ENCODE measurements around the gene DDX5. TPM values are rescaled to one million over a fixed set of nuclear protein-coding genes. Genes with fewer than 3 reads are reported as not detected.

The DDX5 gene
- total RNA-seq, 8 experiments from 2014 or later, result 340 to 1,038 (median 606) TPM

DNA sequence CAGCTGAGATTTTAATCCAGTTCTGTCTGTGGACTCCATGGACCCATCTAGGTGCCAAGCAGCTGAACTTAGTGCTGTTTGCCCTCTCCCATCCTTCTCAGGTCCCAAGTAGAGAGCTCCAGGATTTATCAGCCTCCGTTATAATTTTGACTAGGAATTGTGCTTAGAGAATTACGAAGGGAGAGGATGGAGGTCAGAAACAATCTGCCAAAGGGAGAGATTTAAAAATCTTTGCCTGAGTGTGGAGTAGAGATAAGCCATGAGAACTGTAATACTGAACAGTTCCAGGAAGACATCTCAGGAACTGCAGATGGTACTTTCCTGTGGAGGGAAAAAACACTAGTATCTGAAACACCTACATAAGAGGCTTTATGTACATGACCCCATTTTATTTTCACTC lies 27.7 kb upstream of the DDX5 start:
- Histone ChIP-seq H3K4me1 (replicated peaks in 1 of 2) (no peaks in the 10 kb centered on the region), H3K27ac (no peak overlapping the region), H3K4me3 (no peak overlapping the region)
- ATAC-seq (replicated peaks in 6 of 8), result no peak
- in situ Hi-C loops (cut with MboI; ENCODE audit: low pct_unique_long_range_greater_than_20kb in 2 of 9, low sequenced_read_pairs in 9 of 9, unreplicated experiment in 9 of 9), result no loop called here
- 20 to 100% (median 83%) methylated on average over 1 to 2 of the region's 2 CpGs; no CpG with 5 or more reads in 3 of the 10 experiments for WGBS, 10 experiments

DNA sequence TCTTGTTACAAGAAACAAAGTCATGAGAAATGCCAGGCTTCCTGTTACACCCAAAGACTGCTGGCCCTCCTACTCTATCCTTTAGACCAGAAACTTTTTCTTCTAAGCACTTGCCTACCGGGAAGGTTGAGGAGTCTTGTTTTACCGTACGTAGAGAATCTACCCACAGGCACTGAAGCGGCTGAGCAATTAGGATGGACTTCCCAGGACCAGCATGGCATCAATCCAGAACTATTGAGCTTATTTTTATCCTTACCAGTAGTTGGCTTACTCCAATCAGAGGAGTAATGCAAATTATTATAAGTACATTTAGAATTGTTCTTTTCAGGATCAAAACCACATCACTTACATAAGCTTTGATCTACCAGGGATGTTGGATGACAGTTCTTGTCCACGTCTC lies 26.3 kb upstream of the DDX5 start:
- H3K27ac ChIP-seq, result no peak overlapping the region
- 38 to 96% (median 78%) methylated on average over 1 to 4 of the region's 5 CpGs; no CpG with 5 or more reads in 3 of the 10 experiments for WGBS, 10 experiments

DNA sequence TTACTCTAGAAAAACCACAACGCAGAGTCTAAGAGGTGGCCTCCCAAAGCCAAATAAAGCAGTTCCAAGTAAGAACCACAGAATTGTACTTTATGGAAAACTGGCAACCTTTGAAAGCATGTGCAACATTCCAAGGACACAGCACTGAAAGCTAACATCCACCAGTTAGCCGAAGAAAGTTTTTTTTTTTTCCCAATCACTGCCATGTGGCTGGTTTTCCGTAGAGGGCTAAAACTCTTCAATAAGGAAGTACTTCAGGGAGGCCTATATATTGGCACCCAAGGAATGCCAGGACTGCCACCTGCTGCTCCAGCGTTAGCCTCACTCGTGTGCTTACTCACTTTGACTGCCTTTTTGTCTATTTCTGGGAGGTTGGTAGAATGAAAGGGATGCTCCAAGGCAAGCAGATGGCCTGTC lies 25.9 kb upstream of the DDX5 start:
- no peaks in the 10 kb centered on the region for H3K4me1 ChIP-seq (replicated peaks in 1 of 2)
- 13 to 100% (median 67%) methylated on average over 1 to 5 of the region's 5 CpGs; no CpG with 5 or more reads in 1 of the 10 experiments for WGBS, 10 experiments
- in situ Hi-C loops (cut with MboI; ENCODE audit: low pct_unique_long_range_greater_than_20kb in 2 of 9, low sequenced_read_pairs in 9 of 9, unreplicated experiment in 9 of 9), result no loop called here
- ATAC-seq (replicated peaks in 6 of 8), result peak in 3 of 8 experiments; percentile 12 to 30 (median 18)
- H3K4me3 ChIP-seq, result no peak overlapping the region
- no peak overlapping the region for H3K27ac ChIP-seq

More for the DNA sequence above, 26.3 kb upstream of the DDX5 start:
- peak in 2 of 8 experiments; percentile 11 to 13 for ATAC-seq (replicated peaks in 6 of 8)
- H3K4me3 ChIP-seq, result no peak overlapping the region
- in situ Hi-C loops (cut with MboI; ENCODE audit: low pct_unique_long_range_greater_than_20kb in 2 of 9, low sequenced_read_pairs in 9 of 9, unreplicated experiment in 9 of 9), result no loop called here
- H3K4me1 ChIP-seq (replicated peaks in 1 of 2), result no peaks in the 10 kb centered on the region

DNA sequence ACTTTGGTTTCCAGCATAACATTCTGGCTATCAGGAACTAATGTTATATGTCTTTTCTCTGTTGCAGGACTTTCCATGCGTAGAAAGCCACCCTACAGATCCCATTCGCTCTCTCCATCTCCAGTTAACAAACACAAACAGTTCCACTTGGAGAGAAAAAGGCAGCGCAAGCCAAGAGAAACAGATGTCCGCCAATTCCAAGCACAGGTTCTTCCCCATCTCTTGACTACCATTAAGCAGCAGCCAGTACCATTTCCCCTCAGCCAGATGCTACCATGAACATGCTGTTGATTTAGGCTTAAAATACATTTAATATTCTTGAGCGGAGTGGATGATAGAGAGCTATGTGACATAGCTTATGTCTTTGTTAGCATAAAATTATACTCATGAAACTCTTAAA lies 23.1 kb upstream of the DDX5 start:
- ATAC-seq (replicated peaks in 6 of 8), result no peak

DNA sequence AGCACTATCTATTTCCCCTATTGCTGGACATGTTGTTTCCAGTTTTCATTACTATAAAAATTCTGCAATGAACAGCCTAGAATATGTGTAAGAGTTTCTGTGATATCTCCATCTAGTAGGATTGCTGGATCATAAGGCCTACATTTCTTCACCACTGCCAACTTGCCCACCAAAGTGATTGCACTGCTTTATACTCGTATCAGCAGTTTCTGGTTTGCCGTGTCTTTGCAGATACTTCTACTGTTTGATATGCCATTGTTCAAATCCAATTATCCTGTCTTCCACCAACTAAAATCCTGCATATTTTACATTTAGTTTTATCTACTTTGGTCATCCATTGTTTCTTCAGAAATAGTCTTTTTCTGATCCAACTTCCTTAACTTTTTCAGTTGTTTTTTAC lies 21.8 kb upstream of the DDX5 start:
- Histone ChIP-seq H3K4me1 (replicated peaks in 1 of 2) (no peaks in the 10 kb centered on the region), H3K4me3 (no peak overlapping the region), H3K27ac (no peak overlapping the region)
- no peak for ATAC-seq (replicated peaks in 6 of 8)
- 80 to 100% (median 100%) methylated on average over 1 to 2 of the region's 2 CpGs; no CpG with 5 or more reads in 1 of the 10 experiments for WGBS, 10 experiments
- in situ Hi-C loops (cut with MboI; ENCODE audit: low pct_unique_long_range_greater_than_20kb in 2 of 9, low sequenced_read_pairs in 9 of 9, unreplicated experiment in 9 of 9), result no loop called here

More for the DNA sequence above, 23.1 kb upstream of the DDX5 start:
- 87 to 100% (median 100%) methylated on average over 1 to 5 of the region's 5 CpGs for WGBS, 10 experiments
- in situ Hi-C loops (cut with MboI; ENCODE audit: low pct_unique_long_range_greater_than_20kb in 2 of 9, low sequenced_read_pairs in 9 of 9, unreplicated experiment in 9 of 9), result no loop called here
- Histone ChIP-seq H3K4me3 (no peak overlapping the region), H3K4me1 (replicated peaks in 1 of 2) (no peaks in the 10 kb centered on the region), H3K27ac (no peak overlapping the region)

DNA sequence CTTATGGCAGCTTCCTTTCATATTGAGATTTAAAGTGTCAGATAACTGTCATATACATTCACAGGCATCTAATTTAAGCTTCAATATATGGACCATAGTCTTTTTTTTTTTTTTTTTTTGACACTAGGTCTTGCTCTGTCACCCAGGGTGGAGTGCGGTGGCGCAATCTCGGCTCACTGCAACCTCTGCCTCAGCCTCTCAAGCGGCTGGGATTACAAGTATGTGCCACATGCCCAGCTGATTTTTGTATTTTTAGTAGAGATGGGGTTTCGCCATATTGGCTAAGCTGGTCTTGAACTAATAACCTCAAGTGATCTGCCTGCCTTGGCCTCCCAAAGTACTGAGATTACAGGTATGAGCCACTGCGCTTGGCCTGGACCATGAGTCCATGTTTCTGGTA lies 14.3 kb upstream of the DDX5 start:
- Histone ChIP-seq H3K4me3 (no peak overlapping the region), H3K4me1 (replicated peaks in 1 of 2) (no peaks in the 10 kb centered on the region), H3K27ac (no peak overlapping the region)
- in situ Hi-C loops (cut with MboI; ENCODE audit: low pct_unique_long_range_greater_than_20kb in 2 of 9, low sequenced_read_pairs in 9 of 9, unreplicated experiment in 9 of 9), result no loop called here
- WGBS, 10 experiments, result 90 to 100% (median 98%) methylated on average over 1 to 6 of the region's 6 CpGs; no CpG with 5 or more reads in 4 of the 10 experiments
- ATAC-seq (replicated peaks in 6 of 8), result no peak

DNA sequence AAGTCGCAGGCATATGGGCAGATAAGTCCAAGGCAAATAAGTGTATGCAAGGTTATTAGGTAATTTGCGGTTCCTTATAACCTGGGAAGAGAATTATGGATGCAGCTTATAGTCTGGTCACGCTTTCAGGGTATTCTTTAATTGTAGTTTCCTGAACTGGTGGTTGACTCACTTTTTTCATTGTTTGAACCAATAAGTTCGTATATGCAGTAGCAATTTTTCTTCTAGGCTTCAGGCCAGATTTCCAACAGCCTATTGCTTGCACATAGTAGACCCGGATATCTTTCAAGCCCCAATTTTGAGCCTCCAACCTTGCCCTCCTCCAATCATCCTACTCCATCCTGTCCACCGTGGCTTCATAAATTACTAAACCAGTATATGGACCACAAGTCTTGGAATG lies 13.5 kb upstream of the DDX5 start:
- Histone ChIP-seq H3K4me1 (replicated peaks in 1 of 2) (no peaks in the 10 kb centered on the region), H3K4me3 (no peak overlapping the region), H3K27ac (no peak overlapping the region)
- 86 to 100% (median 97%) methylated on average over 3 to 6 of the region's 6 CpGs; no CpG with 5 or more reads in 1 of the 10 experiments for WGBS, 10 experiments
- ATAC-seq (replicated peaks in 6 of 8), result no peak
- in situ Hi-C loops (cut with MboI; ENCODE audit: low pct_unique_long_range_greater_than_20kb in 2 of 9, low sequenced_read_pairs in 9 of 9, unreplicated experiment in 9 of 9), result no loop called here

DNA sequence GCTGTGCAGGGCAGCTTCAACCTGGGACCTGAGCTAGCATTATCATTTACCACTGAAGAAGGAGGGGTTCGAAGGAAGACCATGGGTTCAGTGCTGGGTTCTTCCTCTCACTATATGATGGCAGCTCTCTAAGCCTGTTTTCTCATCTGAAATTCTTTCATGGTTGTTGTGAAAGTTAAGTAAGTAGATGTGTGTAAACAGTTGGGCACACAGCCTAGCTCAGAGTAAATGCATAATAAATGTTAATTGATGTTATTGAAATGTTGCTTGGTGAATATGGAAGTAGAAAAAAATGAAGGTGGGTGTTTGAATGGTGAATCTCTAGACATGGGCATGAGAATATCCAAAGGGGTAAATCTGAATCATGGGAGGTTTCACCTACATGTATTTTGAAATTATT lies 9.7 kb upstream of the DDX5 start:
- in situ Hi-C loops (cut with MboI; ENCODE audit: low pct_unique_long_range_greater_than_20kb in 2 of 9, low sequenced_read_pairs in 9 of 9, unreplicated experiment in 9 of 9), result no loop called here
- Histone ChIP-seq H3K4me3 (no peak overlapping the region), H3K4me1 (replicated peaks in 1 of 2) (no peaks in the 10 kb centered on the region), H3K27ac (no peak overlapping the region)
- ATAC-seq (replicated peaks in 6 of 8), result peak in 3 of 8 experiments; percentile 76 to 91 (median 79)
- 80 to 100% (median 100%) methylated on average over 1 of the region's 1 CpG; no CpG with 5 or more reads in 3 of the 10 experiments for WGBS, 10 experiments

DNA sequence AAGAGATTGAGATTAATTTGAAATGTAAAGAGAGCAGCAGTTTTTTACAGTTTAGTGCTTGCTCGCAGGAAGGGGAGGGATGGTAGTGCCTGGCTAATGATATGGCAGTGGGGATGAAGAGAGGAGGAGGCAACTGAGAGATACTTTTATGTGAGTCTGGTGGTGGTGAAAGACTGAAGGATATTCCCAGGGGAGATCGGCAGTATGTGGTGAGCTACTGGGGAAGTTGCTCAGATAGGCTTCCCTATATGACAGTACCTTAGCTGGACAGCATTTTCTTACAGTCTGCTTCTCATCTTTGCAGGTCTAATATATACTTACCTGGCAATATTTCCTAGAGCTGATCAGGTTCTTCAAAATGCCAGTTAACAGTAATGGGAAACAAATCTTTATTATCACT lies 9.3 kb upstream of the DDX5 start:
- no peaks in the 10 kb centered on the region for H3K4me1 ChIP-seq (replicated peaks in 1 of 2)
- peak in 3 of 8 experiments; percentile 27 to 38 (median 32) for ATAC-seq (replicated peaks in 6 of 8)
- in situ Hi-C loops (cut with MboI; ENCODE audit: low pct_unique_long_range_greater_than_20kb in 2 of 9, low sequenced_read_pairs in 9 of 9, unreplicated experiment in 9 of 9), result no loop called here
- H3K4me3 ChIP-seq, result no peak overlapping the region
- no peak overlapping the region for H3K27ac ChIP-seq
- 29 to 100% (median 82%) methylated on average over 1 to 2 of the region's 2 CpGs; no CpG with 5 or more reads in 2 of the 10 experiments for WGBS, 10 experiments

DNA sequence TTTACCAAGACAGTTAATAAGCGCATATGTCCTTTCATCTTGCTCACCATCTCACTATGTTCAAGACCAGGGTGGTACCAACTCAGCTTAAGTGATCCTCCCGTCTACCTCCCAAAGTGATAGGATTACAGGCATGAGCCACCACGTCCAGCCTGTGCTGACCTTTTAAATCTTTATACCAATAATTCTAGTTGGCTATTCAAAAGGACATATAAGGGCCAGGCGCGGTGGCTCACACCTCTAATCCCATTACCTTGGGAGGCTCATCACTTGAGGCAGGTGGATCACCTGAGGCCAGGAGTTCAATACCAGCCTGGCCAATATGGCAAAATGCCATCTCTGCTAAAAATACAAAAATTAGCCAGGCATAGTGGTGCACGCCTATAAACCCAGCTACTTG lies 3.1 kb upstream of the DDX5 start:
- in situ Hi-C loops (cut with MboI; ENCODE audit: low pct_unique_long_range_greater_than_20kb in 2 of 9, low sequenced_read_pairs in 9 of 9, unreplicated experiment in 9 of 9), result no loop called here
- Histone ChIP-seq H3K4me3 (no peak overlapping the region), H3K4me1 (replicated peaks in 1 of 2) (peaks cover 5 to 6% of the 10 kb centered on the region in 2 donors), H3K27ac (no peak overlapping the region)
- WGBS, 10 experiments, result 50 to 100% (median 100%) methylated on average over 2 to 6 of the region's 6 CpGs; no CpG with 5 or more reads in 1 of the 10 experiments
- no peak for ATAC-seq (replicated peaks in 6 of 8)

DNA sequence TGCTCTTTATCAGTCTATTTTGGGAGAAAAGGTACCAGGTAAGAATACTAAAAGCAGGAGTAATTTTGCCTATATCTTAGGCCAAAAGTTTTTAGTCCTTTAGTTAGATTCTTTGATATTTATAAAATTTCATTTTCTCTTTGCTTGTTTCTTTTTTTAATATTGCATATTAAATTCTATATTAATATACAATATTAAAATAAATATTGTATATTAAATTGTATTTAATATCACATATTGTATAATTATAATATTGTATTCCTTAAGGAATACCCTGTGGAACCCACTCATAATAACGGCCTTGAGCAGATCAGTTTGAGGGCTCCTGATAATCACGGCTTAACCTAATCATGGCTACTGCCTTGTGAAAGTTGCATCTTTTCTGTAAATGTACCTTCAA lies 2.6 kb upstream of the DDX5 start:
- Histone ChIP-seq H3K27ac (no peak overlapping the region), H3K4me1 (replicated peaks in 1 of 2) (peaks cover 10% of the 10 kb centered on the region in 2 donors), H3K4me3 (peak overlapping the region in 4 of 5 donors; percentile 79 to 91 (median 84))
- 50 to 100% (median 92%) methylated on average over 1 to 2 of the region's 2 CpGs; no CpG with 5 or more reads in 1 of the 10 experiments for WGBS, 10 experiments
- in situ Hi-C loops (cut with MboI; ENCODE audit: low pct_unique_long_range_greater_than_20kb in 2 of 9, low sequenced_read_pairs in 9 of 9, unreplicated experiment in 9 of 9), result no loop called here
- no peak for ATAC-seq (replicated peaks in 6 of 8)

DNA sequence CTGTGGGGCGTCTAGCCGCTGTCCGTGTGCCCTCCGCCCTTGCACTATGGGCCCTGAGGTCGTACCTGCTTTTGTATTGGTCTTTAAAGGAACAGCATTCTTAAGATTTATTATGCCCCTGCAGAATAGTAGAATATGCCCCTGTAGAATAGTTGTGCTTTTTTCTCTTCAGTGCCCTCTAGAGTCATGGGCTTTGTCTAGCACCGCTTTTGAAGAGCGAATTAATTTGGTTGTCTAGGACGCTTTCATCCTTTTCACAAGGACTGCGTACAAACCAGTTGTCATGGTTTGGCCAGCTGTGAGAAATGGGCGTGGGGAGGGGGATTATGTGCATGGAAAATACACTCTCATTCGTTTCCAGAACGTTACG lies 1.3 kb upstream of the DDX5 start:
- H3K27ac ChIP-seq, result peak overlapping the region; percentile 96 to 98
- H3K4me3 ChIP-seq, result peak overlapping the region; percentile 79 to 96 (median 88)
- ATAC-seq (replicated peaks in 6 of 8), result peak; percentile 10 to 40 (median 27)
- peaks cover 10 to 11% of the 10 kb centered on the region in 2 donors for H3K4me1 ChIP-seq (replicated peaks in 1 of 2)
- in situ Hi-C loops (cut with MboI; ENCODE audit: low pct_unique_long_range_greater_than_20kb in 2 of 9, low sequenced_read_pairs in 9 of 9, unreplicated experiment in 9 of 9), result no loop called here
- WGBS, 10 experiments, result 0% methylated on average over 1 to 8 of the region's 13 CpGs

DNA sequence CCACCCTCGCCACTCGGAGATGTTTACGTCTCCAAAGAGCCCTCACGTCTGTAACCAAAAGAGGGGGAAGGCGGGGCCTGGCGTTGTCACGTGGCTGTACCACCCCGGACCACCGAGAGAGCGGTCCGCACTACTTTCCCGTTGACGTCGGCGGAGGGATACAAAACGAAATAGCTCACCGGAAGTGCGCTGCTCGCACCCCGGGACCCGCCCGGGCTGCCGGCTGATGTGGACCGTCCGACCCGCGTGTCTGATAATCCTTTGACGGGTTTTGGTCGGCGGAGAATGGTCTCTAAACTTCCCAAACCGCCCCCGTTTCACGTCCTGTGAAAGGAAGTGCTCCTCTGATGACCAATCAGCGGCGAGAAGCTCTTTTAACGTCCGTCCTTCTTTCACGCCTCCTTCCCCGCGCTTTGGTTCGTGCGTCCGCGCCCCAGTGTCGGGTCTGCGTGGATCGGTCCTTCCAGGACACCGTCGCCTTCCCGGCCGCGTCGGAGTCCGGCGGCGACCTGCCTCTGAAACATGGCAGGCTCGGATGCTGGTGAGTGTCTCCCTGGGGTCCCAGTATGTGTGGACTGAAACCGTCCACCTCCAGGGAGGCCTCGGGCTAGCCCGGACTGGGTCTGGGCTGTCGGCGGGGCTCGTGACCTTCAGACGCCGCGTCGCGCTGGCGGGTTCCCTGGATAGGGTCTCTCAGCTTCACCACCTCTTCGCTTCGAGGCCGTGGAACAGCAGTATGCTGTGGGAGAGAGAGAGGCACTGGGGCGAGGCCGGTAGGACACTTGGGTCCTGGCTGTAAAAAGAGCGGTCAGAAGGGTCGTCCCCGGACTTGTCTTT lies 705 bp upstream of the DDX5 start, which contains the start of gene CEP95:
CEP95 (plus strand) TSS at position 402 of the 837 bp plus-strand sequence; CDS start at position 523, 121 bp downstream.
- 0% methylated on average over 3 to 7 of the region's 77 CpGs; no CpG with 5 or more reads in 6 of the 10 experiments for WGBS, 10 experiments
- Histone ChIP-seq H3K27ac (peak within 1 kb of the TSS; percentile 96 to 98), H3K4me1 (replicated peaks in 1 of 2) (peaks cover 10 to 11% of the 10 kb centered on the region in 2 donors), H3K4me3 (peak within 1 kb of the TSS; percentile 79 to 96 (median 88))
- in situ Hi-C loops (cut with MboI; ENCODE audit: low pct_unique_long_range_greater_than_20kb in 2 of 9, low sequenced_read_pairs in 9 of 9, unreplicated experiment in 9 of 9), result no loop called here
- ATAC-seq (replicated peaks in 6 of 8), result peak; percentile 59 to 85 (median 76)
